ENCODE data around the gene MPZL2.

The MPZL2 gene

DNA sequence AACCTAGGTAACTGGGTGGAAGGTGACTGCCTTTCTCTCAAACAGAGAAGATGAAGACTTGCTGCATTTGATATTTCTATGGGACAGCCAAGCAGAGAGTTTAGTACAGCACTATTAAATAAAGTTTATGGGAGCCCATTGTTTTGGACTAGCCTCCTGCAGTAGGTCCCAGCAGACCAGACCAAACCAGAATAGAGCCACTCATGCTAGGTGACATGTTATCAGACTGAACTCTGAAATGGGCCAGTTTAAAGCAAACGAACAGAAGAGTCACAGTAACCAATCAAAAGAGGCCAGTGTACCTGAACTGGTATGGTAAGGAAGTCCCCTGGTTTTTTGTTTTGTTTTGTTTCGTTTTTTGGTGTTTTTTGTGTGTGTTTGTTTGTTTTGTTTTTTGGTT is 7.9 kb upstream of the MPZL2 start:
- H3K27me3 Mint-ChIP-seq = peaks cover 2% of the 10 kb centered on the region
- ATAC-seq = no peak
- no peaks in the 10 kb centered on the region for H3K36me3 Mint-ChIP-seq (ENCODE audit: low read depth)
- H3K27ac Mint-ChIP-seq = no peak overlapping the region
- peaks cover 26% of the 10 kb centered on the region for H3K4me1 Mint-ChIP-seq
- no peak for DNase-seq
- H3K9me3 Mint-ChIP-seq = no peaks in the 10 kb centered on the region
- H3K4me3 Mint-ChIP-seq = no peak overlapping the region

GRCh38 chr11:118267486-118267885 is 3.4 kb upstream of the MPZL2 start:
- no peaks in the 10 kb centered on the region for H3K9me3 Mint-ChIP-seq
- no peak for ATAC-seq
- H3K4me1 Mint-ChIP-seq = peaks cover 22% of the 10 kb centered on the region
- DNase-seq = no peak
- H3K27ac Mint-ChIP-seq = no peak overlapping the region
- no peak overlapping the region for H3K4me3 Mint-ChIP-seq
- H3K27me3 Mint-ChIP-seq = peaks cover 6% of the 10 kb centered on the region
- H3K36me3 Mint-ChIP-seq (ENCODE audit: low read depth) = peaks cover 8% of the 10 kb centered on the region

DNA sequence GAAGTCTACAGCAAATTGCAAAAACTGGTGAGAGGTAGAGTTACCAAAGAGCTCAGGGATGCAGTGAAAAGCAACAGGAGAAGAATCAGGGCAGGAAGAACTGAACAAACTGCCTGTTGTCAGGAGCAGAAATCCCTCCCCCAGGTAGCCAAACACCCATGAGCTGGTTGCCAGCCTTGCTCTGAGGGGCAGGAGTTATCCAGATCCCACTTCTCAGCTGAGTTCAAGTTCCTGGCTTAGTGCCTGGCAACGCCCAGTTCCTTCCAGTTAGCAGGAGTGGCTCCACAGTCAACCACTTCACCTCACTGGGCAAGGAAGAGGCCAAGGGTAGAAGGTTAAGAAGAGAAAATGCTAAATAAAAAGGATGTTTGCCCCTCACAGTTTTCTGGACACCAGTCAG is 1.9 kb upstream of the MPZL2 start:
- Mint-ChIP-seq H3K27ac (no peak overlapping the region), H3K27me3 (peaks cover 6% of the 10 kb centered on the region), H3K36me3 (ENCODE audit: low read depth) (peaks cover 21% of the 10 kb centered on the region), H3K9me3 (no peaks in the 10 kb centered on the region), H3K4me3 (no peak overlapping the region), H3K4me1 (peaks cover 36% of the 10 kb centered on the region)
- DNase-seq (no peak), ATAC-seq (no peak)

DNA sequence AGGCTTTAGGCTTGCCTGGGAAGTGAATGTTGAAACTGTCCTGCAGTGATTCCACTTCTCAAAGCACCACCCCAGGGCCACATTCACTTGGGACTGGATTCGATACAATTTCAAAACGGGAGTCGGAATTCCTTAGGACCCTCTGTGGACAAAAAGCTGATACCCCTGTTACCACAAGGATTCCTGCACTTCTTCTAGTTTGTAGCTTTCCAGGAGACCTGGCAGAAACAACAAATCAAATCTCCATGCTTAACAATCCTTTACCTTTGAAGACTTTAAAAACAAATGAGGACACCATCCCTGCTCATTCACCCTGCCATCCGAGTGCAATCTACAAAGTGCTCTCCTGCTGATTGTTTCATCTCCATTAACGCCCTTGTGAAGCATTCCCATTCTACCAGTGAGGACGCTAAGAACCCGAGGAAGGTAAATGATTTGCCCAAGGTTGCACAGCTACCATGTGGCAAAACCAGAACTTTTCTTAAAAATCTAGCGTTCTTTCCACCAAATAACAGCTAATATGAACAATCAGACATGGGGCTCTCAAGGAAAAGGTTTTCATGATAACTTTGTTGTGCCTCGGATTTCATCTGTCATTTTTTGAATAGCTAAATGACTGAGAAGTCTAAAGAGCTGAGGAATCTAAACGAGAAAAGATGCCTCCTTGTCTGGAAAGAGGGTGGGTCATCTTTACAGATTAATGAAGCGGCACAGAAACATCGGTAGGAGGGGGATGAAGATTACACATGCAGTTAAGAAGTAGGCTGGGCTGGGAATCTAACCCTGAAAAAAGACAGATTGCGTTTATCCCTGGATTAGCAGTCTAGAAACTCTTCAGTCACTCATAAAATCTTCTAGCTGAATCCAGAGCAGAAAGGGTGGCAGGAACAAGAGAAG is 720 bp upstream of the MPZL2 start:
- peak overlapping the region; percentile 80 for H3K27ac Mint-ChIP-seq
- DNase-seq (no peak), ATAC-seq (no peak)
- peak overlapping the region; percentile 83 for H3K4me3 Mint-ChIP-seq
- H3K4me1 Mint-ChIP-seq = peaks cover 48% of the 10 kb centered on the region
- H3K27me3 Mint-ChIP-seq = peaks cover 4% of the 10 kb centered on the region
- H3K9me3 Mint-ChIP-seq = no peaks in the 10 kb centered on the region
- H3K36me3 Mint-ChIP-seq (ENCODE audit: low read depth) = peaks cover 31% of the 10 kb centered on the region

GRCh38 chr11:118263112-118263511 is 985 bp downstream of the MPZL2 start:
- H3K9me3 Mint-ChIP-seq = peaks cover 4% of the 10 kb centered on the region
- H3K4me1 Mint-ChIP-seq = peaks cover 53% of the 10 kb centered on the region
- ATAC-seq (no peak), DNase-seq (no peak)
- peak overlapping the region; percentile 83 for H3K4me3 Mint-ChIP-seq
- peaks cover 4% of the 10 kb centered on the region for H3K27me3 Mint-ChIP-seq
- peak overlapping the region; percentile 80 for H3K27ac Mint-ChIP-seq
- peaks cover 46% of the 10 kb centered on the region for H3K36me3 Mint-ChIP-seq (ENCODE audit: low read depth)

GRCh38 chr11:118260353-118260752 is 3.7 kb downstream of the MPZL2 start:
- Mint-ChIP-seq H3K4me3 (no peak overlapping the region), H3K4me1 (peaks cover 53% of the 10 kb centered on the region), H3K36me3 (ENCODE audit: low read depth) (peaks cover 58% of the 10 kb centered on the region), H3K27me3 (peaks cover 4% of the 10 kb centered on the region), H3K27ac (peak overlapping the region; percentile 41), H3K9me3 (peaks cover 4% of the 10 kb centered on the region)
- DNase-seq (no peak), ATAC-seq (peak; percentile 24)

DNA sequence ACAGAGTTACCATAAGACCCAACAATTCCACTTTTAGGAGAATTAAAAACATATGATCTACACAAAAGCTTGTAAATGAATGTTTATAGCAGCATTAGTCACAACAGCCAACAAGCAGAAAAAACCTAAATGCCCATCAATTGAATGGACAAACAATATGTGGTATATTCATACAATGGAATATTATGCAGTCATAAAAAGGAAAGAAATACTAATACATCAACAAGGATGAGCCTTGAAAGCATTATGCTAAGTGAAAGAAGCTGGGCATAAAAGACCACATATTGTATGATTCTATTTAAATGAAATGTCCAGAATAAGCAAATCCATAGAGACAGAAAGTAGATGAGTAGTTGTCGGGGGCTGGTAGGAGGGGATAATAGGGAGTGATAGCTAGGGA is 5.0 kb downstream of the MPZL2 start:
- Mint-ChIP-seq H3K4me1 (peaks cover 51% of the 10 kb centered on the region), H3K27me3 (no peaks in the 10 kb centered on the region), H3K9me3 (peaks cover 4% of the 10 kb centered on the region), H3K4me3 (no peak overlapping the region), H3K27ac (peak overlapping the region; percentile 10), H3K36me3 (ENCODE audit: low read depth) (peaks cover 65% of the 10 kb centered on the region)
- no peak for DNase-seq
- ATAC-seq = no peak

DNA sequence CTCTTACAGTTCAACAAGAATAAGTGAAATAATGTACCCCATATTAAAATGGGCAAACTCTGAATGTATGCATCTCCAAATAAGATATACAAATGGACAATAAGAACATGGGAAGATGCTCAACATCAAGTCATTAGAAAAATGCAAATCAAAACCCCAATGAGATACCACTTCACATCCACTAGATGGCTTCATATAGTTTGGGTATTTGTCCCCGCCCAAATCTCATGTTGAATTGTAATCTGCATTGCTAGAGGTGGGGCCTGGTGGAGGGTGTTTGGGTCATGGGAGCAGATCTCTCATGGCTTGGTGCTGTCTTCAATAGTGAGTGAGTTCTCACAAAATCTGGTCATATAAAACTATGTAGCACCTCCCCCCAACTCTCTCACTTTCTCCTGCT is 5.7 kb downstream of the MPZL2 start:
- peaks cover 4% of the 10 kb centered on the region for H3K9me3 Mint-ChIP-seq
- DNase-seq (no peak), ATAC-seq (peak; percentile 41)
- no peak overlapping the region for H3K4me3 Mint-ChIP-seq
- no peaks in the 10 kb centered on the region for H3K27me3 Mint-ChIP-seq
- H3K27ac Mint-ChIP-seq = no peak overlapping the region
- peaks cover 46% of the 10 kb centered on the region for H3K4me1 Mint-ChIP-seq
- peaks cover 64% of the 10 kb centered on the region for H3K36me3 Mint-ChIP-seq (ENCODE audit: low read depth)

DNA sequence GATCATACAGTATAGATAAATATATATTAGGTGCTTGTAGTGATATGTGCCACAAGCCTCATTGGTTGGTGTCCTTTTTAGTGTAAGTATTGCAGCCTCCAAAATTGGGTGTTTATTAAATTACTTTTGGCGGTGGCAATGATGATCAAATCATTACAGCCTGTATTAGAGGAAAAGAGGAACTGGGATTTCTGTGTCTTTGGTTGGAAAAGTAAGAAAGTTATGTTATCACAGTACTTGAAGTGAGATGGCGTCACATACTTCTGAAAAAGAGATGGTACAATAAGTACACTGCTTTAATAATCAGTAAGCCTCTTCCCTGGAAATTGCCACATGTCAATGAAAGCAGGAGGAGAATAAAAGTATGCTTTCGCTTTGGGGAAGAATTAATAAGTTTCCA is 11.4 kb downstream of the MPZL2 start:
- no peak for ATAC-seq
- peaks cover 47% of the 10 kb centered on the region for H3K4me1 Mint-ChIP-seq
- peaks cover 19% of the 10 kb centered on the region for H3K36me3 Mint-ChIP-seq (ENCODE audit: low read depth)
- DNase-seq = no peak
- peak overlapping the region; percentile 89 for H3K4me3 Mint-ChIP-seq
- no peaks in the 10 kb centered on the region for H3K9me3 Mint-ChIP-seq
- peak overlapping the region; percentile 92 for H3K27ac Mint-ChIP-seq
- H3K27me3 Mint-ChIP-seq = no peaks in the 10 kb centered on the region

DNA sequence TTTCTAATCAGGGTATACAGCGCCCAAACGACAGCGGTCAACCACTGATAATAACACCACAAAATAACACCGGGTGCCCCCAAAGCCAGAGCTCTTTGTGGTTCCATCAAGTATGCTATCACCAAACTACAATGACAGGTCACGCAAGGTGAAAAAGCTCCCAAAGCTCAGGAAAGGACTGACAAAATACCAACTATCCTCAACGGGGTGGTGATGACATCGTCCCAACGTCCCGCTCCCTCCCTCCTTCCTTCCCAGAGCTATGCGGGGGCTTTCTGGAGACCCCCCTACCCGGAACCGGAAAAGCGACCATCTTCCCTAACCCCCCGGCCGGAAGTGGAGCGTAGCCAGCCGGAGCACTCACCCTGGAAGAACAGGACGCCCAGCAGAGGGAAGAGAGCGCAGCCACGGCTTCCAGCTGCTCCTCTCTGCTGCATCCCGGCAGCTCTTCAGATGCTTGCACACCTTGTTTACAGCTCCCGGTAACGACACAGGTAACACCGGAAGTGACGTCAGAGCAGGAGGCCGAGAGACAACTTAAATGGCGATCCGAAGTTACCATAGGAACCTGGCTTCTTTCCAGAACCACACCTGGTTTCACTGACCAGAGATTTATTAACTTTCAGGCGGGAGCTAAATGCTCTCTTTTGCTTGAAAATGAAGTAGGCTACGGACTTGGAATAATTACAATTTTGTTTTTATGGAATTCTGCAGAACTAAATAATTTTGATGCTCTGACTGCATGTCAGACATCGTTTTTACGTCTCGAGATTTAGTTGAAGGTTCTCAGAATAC is 12.0 kb downstream of the MPZL2 start, which contains the start of gene MPZL3:
Gene MPZL3 (minus strand): TSS at position 508 of the 795 bp plus-strand sequence. CDS start 71 bp downstream, at position 437.
- Mint-ChIP-seq H3K27me3 (no peaks in the 10 kb centered on the region), H3K4me1 (peaks cover 53% of the 10 kb centered on the region), H3K36me3 (ENCODE audit: low read depth) (peaks cover 20% of the 10 kb centered on the region), H3K4me3 (peak within 1 kb of the TSS; percentile 89), H3K27ac (peak within 1 kb of the TSS; percentile 92), H3K9me3 (no peaks in the 10 kb centered on the region)
- peak; percentile 81 for DNase-seq
- ATAC-seq = peak; percentile 69

- Mint-ChIP-seq H3K27ac (peak overlapping the region; percentile 98), H3K36me3 (ENCODE audit: low read depth) (peaks cover 19% of the 10 kb centered on the region), H3K4me3 (no peak overlapping the region), H3K27me3 (no peaks in the 10 kb centered on the region), H3K9me3 (no peaks in the 10 kb centered on the region), H3K4me1 (peaks cover 85% of the 10 kb centered on the region)
- DNase-seq = no peak
- ATAC-seq = peak; percentile 48
Observed at GRCh38 chr11:118247041-118247440, 17.1 kb downstream of the MPZL2 start.

GRCh38 chr11:118245936-118246562 is 18.0 kb downstream of the MPZL2 start:
- no peak for DNase-seq
- ATAC-seq = no peak
- H3K27ac Mint-ChIP-seq = peak overlapping the region; percentile 98
- H3K4me3 Mint-ChIP-seq = peak overlapping the region; percentile 27
- peaks cover 22% of the 10 kb centered on the region for H3K36me3 Mint-ChIP-seq (ENCODE audit: low read depth)
- H3K9me3 Mint-ChIP-seq = no peaks in the 10 kb centered on the region
- H3K4me1 Mint-ChIP-seq = peaks cover 91% of the 10 kb centered on the region
- no peaks in the 10 kb centered on the region for H3K27me3 Mint-ChIP-seq

DNA sequence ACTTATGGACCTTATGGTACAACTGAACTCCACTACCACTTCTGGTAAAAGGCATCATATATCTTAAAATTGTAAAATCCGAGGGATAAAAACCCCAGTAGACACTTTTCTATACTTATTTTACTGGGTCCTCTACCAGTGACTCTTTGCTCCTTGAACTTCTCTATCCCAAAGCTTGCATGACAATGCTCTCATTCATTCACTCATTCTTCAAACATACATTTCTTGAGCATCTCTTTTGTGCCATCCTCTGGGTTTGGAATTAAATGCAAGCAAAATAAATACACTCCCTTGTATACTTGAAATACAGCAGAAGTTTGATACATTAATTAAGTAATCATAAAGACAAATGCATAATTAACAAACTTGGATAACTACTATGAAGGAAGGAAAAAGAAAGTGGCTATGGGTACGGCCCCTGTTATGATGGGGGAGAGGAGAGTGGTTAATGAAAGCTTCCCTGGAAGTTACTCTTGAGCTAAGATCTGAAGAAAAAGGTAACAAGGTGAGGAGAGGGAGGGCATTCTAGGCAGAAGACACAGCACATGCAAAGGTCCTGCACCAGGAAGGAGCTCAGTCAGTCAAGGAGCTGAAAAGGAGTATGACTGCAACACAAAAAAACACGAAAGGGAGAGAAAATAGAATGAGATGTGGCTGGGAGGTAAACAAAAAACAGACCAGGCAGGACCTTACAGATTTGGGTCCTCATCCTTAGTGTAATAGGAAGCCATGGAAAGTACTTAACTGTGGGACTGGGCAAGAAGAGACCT is 19.9 kb downstream of the MPZL2 start:
- peaks cover 91% of the 10 kb centered on the region for H3K4me1 Mint-ChIP-seq
- no peaks in the 10 kb centered on the region for H3K9me3 Mint-ChIP-seq
- peak overlapping the region; percentile 98 for H3K27ac Mint-ChIP-seq
- H3K27me3 Mint-ChIP-seq = no peaks in the 10 kb centered on the region
- DNase-seq (no peak), ATAC-seq (no peak)
- H3K4me3 Mint-ChIP-seq = peak overlapping the region; percentile 1
- H3K36me3 Mint-ChIP-seq (ENCODE audit: low read depth) = peaks cover 38% of the 10 kb centered on the region

- Mint-ChIP-seq H3K27me3 (no peaks in the 10 kb centered on the region), H3K4me3 (peak overlapping the region; percentile 39), H3K9me3 (no peaks in the 10 kb centered on the region)
Observed at GRCh38 chr11:118243161-118243560, 20.9 kb downstream of the MPZL2 start.

More at GRCh38 chr11:118243161-118243560, 20.9 kb downstream of the MPZL2 start:
- peaks cover 93% of the 10 kb centered on the region for H3K4me1 Mint-ChIP-seq
- H3K27ac Mint-ChIP-seq = peak overlapping the region; percentile 98
- no peak for ATAC-seq
- DNase-seq = no peak
- peaks cover 48% of the 10 kb centered on the region for H3K36me3 Mint-ChIP-seq (ENCODE audit: low read depth)

Measured in activated naive CD8-positive, alpha-beta T cell treated with anti-CD3 and anti-CD28 coated beads, Interleukin-2, amount 50 U/mL, for 24 hours (primary cell).